ENCODE measurements around the gene ZNF662.

Gene ZNF662

DNA sequence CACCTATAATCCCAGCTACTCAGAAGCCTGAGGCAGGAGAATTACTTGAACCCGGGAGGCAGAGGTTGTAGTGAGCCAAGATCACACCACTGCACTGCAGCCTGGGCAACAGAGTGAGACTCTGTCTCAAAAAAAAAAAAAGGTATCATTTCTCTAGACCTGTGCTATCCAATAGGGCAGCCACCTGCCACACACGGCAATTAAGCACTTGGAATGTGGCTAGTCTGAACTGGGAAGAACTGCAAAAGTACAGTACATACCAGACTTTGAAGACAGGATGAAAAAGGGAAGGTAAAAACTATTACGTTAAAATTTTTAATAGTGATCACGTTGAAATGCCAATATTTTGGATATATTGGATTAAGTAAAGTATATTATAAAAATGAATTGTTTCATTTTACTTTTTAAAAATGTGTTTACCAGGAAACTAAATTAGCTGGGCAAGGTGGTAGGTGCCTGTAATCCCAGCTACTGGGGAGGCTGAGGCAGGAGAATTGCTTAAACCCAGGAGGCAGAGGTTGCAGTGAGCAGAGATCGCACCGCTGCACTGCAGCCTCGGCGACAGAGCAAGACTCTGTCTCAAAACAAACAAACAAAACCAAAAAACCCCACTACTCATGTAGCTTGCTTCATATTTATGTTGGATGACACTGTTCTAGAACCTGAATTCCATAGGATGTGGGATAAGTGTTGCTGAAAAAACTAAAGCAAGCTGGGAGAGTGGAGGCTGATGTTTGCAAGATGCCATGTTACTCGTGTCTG lies 32.5 kb upstream of the ZNF662 start:
- H3K4me2 ChIP-seq, result no peak overlapping the region
- H3K27me3 ChIP-seq (ENCODE audit: insufficient read depth, low read depth), result no peaks in the 10 kb centered on the region
- no peaks in the 10 kb centered on the region for H4K20me1 ChIP-seq (ENCODE audit: insufficient read depth)
- no peaks in the 10 kb centered on the region for H3K36me3 ChIP-seq (ENCODE audit: insufficient read depth)
- no peaks in the 10 kb centered on the region for H3K79me2 ChIP-seq (ENCODE audit: insufficient read depth, low read depth)
- no peak overlapping the region for H3K27ac ChIP-seq
- TF ChIP-seq, protein P1, sequence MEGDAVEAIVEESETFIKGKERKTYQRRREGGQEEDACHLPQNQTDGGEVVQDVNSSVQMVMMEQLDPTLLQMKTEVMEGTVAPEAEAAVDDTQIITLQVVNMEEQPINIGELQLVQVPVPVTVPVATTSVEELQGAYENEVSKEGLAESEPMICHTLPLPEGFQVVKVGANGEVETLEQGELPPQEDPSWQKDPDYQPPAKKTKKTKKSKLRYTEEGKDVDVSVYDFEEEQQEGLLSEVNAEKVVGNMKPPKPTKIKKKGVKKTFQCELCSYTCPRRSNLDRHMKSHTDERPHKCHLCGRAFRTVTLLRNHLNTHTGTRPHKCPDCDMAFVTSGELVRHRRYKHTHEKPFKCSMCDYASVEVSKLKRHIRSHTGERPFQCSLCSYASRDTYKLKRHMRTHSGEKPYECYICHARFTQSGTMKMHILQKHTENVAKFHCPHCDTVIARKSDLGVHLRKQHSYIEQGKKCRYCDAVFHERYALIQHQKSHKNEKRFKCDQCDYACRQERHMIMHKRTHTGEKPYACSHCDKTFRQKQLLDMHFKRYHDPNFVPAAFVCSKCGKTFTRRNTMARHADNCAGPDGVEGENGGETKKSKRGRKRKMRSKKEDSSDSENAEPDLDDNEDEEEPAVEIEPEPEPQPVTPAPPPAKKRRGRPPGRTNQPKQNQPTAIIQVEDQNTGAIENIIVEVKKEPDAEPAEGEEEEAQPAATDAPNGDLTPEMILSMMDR (conservative IDR thresholded peaks at IDR 0.05; ENCODE audit: low read depth, low read length), result no peak
- no peak overlapping the region for H3K4me3 ChIP-seq (IDR thresholded peaks at IDR 0.05; ENCODE audit: insufficient read depth, low read depth, low read length)
- H3K9ac ChIP-seq, result no peak overlapping the region
- no peak overlapping the region for H2AFZ ChIP-seq (ENCODE audit: low read depth)
- no peaks in the 10 kb centered on the region for H3K4me1 ChIP-seq (ENCODE audit: low read depth, poor library complexity, severe bottlenecking)

DNA sequence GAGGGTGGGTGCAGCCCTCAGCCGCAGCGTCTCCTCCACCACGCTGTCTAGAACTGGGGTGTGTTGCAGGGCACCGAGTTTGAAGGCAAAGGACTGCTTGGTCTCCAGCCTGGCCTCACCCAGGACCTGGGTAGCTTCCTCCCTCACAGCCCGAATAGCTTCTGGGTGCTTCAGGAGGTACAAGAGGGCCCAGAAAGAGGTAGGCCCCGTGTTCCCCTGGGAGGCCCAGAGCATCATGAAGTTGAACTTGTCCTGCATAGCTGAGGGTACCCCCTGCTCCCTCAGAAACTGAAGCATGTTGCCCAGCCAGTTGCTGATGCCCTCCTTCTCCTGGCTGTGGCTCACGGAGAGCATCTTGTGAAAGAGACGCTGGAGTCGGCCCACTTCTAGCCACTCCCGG lies 31.2 kb upstream of the ZNF662 start:
- Histone ChIP-seq H2AFZ (ENCODE audit: low read depth) (no peak overlapping the region), H4K20me1 (ENCODE audit: insufficient read depth) (no peaks in the 10 kb centered on the region), H3K9ac (no peak overlapping the region), H3K4me3 (IDR thresholded peaks at IDR 0.05; ENCODE audit: insufficient read depth, low read depth, low read length) (no peak overlapping the region), H3K4me1 (ENCODE audit: low read depth, poor library complexity, severe bottlenecking) (no peaks in the 10 kb centered on the region), H3K79me2 (ENCODE audit: insufficient read depth, low read depth) (no peaks in the 10 kb centered on the region), H3K27me3 (ENCODE audit: insufficient read depth, low read depth) (no peaks in the 10 kb centered on the region), H3K27ac (no peak overlapping the region), H3K4me2 (no peak overlapping the region), H3K36me3 (ENCODE audit: insufficient read depth) (no peaks in the 10 kb centered on the region)
- TF ChIP-seq, protein P1 (conservative IDR thresholded peaks at IDR 0.05; ENCODE audit: low read depth, low read length), result no peak

DNA sequence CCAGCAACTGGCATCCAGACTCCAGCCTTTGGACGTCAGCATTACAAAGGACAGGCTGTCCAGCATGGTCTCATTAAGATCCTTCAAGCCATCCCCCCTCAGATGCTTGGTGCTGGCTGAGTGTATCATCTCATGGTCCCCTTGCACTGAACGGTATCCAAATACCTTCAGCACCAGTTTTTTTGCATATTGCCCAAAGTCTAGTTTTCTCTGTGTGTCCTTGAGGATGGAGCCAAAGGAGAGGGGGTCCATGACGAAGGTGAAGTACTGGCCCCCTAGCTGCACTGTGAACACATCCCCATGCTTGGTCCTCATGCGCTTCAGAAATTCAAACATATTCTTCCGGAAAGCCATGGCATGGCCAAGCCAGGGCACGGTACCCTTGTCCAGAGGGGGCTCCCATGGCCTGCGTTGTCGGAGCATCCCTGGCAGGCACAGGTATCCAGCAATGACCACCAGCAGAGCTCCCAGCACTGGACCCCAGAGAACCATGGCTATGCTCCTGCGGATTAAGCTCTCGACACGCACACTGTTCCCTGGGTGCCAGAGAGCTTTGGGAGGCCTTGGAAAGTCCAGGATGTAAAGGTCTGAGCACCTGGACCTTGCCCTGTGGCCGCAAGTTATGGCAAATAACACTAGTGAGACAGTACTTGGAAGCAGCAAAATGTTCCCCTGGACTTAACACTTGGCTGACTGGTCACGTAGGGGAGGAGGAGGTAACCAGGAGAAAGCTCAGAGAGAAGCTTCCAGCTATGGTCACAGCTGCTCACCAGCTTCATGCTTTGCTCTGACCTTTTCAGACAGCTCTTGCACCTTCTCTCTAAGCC lies 30.4 kb upstream of the ZNF662 start, which contains the start of gene CYP8B1:
CYP8B1 (minus strand) TSS at position 555 of the 827 bp plus-strand sequence; CDS start at position 492, 63 bp downstream.
- no peaks in the 10 kb centered on the region for H3K79me2 ChIP-seq (ENCODE audit: insufficient read depth, low read depth)

DNA sequence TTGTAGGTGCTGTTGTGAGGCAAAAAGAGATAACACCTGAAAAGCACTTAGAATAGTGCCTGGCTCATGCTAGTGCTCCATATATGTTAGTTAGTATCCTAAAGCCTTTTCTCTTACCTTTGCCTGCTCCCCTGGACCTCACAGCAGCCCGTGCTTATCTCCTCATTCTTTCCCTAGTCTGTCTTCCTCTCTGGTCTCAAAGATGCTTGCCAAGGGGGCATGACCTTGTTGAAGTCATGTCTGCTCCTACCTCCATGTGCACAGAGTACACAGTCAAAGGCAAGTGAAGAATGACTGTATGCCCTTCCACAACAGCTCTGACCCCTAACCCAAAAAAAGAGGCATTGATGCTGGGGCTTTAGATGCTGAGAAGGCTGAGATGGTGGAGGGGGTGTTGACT lies 29.5 kb upstream of the ZNF662 start:
- H3K4me2 ChIP-seq, result no peak overlapping the region
- no peaks in the 10 kb centered on the region for H3K36me3 ChIP-seq (ENCODE audit: insufficient read depth)
- H2AFZ ChIP-seq (ENCODE audit: low read depth), result no peak overlapping the region
- H3K4me1 ChIP-seq (ENCODE audit: low read depth, poor library complexity, severe bottlenecking), result peaks cover 2% of the 10 kb centered on the region
- no peaks in the 10 kb centered on the region for H4K20me1 ChIP-seq (ENCODE audit: insufficient read depth)
- H3K27me3 ChIP-seq (ENCODE audit: insufficient read depth, low read depth), result no peaks in the 10 kb centered on the region
- H3K79me2 ChIP-seq (ENCODE audit: insufficient read depth, low read depth), result no peaks in the 10 kb centered on the region
- no peak overlapping the region for H3K27ac ChIP-seq
- no peak overlapping the region for H3K9ac ChIP-seq
- TF ChIP-seq, protein P1 (conservative IDR thresholded peaks at IDR 0.05; ENCODE audit: low read depth, low read length), result no peak
- no peak overlapping the region for H3K4me3 ChIP-seq (IDR thresholded peaks at IDR 0.05; ENCODE audit: insufficient read depth, low read depth, low read length)

More for the DNA sequence above, 30.4 kb upstream of the ZNF662 start, which contains the start of gene CYP8B1:
- H2AFZ ChIP-seq (ENCODE audit: low read depth), result no peak within 1 kb of the TSS
- TF ChIP-seq, protein P1 (conservative IDR thresholded peaks at IDR 0.05; ENCODE audit: low read depth, low read length), result no peak
- H3K27ac ChIP-seq, result no peak within 1 kb of the TSS
- no peaks in the 10 kb centered on the region for H3K36me3 ChIP-seq (ENCODE audit: insufficient read depth)
- no peak within 1 kb of the TSS for H3K4me3 ChIP-seq (IDR thresholded peaks at IDR 0.05; ENCODE audit: insufficient read depth, low read depth, low read length)
- no peak within 1 kb of the TSS for H3K4me2 ChIP-seq
- H3K27me3 ChIP-seq (ENCODE audit: insufficient read depth, low read depth), result no peaks in the 10 kb centered on the region
- no peak within 1 kb of the TSS for H3K9ac ChIP-seq
- no peaks in the 10 kb centered on the region for H4K20me1 ChIP-seq (ENCODE audit: insufficient read depth)
- H3K4me1 ChIP-seq (ENCODE audit: low read depth, poor library complexity, severe bottlenecking), result no peaks in the 10 kb centered on the region

All from KMS-11 (cell line).